Measurements from ENCODE around the gene NTMT2. TPM values are rescaled to one million over a fixed set of nuclear protein-coding genes. Genes with fewer than 3 reads are reported as not detected.

NTMT2 gene
- total and polyA plus RNA-seq, 12 donors = 0.29 to 3.2 (median 2.4) TPM

DNA sequence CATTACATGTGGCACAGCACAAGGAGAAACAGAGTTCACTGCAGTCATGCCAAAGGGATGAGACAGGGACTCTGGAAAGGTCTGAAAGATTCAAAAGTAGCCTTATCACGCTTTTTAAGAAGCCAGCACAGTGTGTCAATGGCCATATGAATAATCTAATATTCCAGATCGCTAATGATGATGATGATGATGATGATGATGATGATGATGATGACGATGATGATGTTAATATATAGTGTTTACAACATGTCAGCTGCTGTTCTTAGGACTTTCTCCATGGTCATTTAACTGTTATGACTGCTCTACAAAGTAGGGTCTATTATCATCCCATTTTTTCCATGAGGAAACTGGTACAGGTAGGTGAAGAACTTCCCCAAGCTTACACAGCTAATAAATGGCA, 64.4 kb downstream of the NTMT2 start:
- no peak for DNase-seq
- TF ChIP-seq, protein P1, sequence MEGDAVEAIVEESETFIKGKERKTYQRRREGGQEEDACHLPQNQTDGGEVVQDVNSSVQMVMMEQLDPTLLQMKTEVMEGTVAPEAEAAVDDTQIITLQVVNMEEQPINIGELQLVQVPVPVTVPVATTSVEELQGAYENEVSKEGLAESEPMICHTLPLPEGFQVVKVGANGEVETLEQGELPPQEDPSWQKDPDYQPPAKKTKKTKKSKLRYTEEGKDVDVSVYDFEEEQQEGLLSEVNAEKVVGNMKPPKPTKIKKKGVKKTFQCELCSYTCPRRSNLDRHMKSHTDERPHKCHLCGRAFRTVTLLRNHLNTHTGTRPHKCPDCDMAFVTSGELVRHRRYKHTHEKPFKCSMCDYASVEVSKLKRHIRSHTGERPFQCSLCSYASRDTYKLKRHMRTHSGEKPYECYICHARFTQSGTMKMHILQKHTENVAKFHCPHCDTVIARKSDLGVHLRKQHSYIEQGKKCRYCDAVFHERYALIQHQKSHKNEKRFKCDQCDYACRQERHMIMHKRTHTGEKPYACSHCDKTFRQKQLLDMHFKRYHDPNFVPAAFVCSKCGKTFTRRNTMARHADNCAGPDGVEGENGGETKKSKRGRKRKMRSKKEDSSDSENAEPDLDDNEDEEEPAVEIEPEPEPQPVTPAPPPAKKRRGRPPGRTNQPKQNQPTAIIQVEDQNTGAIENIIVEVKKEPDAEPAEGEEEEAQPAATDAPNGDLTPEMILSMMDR (IDR thresholded peaks at IDR 0.05) = no peak
- 86 to 89% methylated on average over 3 of the region's 3 CpGs for WGBS, 2 donors
- Histone ChIP-seq H3K4me1 (peaks cover 0 to 6% (median 0%) of the 10 kb centered on the region in 9 donors), H3K27me3 (no peaks in the 10 kb centered on the region), H3K27ac (no peak overlapping the region), H3K4me3 (no peak overlapping the region), H3K9me3 (no peaks in the 10 kb centered on the region), H3K36me3 (no peaks in the 10 kb centered on the region)
- intact Hi-C loops (cut with DNase I) = no loop called here
- ATAC-seq = no peak

DNA sequence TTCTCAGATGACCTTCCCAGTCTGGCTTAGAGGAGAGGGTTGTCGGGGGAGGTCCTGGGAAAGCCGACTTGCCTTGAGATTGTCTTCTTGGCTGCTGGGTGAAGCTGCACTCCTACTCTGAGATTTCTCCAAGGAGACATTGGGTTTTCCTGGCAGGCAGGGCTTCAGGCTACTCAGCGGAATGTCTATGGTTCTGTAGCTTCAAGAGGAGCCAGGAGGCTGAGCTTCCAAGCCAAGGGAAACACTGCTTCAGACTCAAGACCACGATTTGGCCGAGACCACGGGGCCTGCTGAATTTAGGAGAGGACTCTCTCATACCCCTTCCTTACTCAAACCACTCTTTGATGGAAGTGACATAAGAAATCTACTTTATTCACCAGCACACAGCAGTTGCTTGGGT, 67.8 kb downstream of the NTMT2 start:
- Histone ChIP-seq H3K36me3 (no peaks in the 10 kb centered on the region), H3K4me1 (peaks cover 0 to 23% (median 5%) of the 10 kb centered on the region in 9 donors), H3K27me3 (no peaks in the 10 kb centered on the region), H3K9me3 (no peaks in the 10 kb centered on the region), H3K27ac (peak overlapping the region in 9 of 10 donors; percentile 15 to 75 (median 39)), H3K4me3 (no peak overlapping the region)
- peak; percentile 62 to 84 (median 66) for ATAC-seq
- whole genome bisulfite sequencing, 2 donors = 72 to 80% methylated on average over 6 of the region's 6 CpGs
- DNase-seq = peak; percentile 23 to 52
- TF ChIP-seq, protein P1 (IDR thresholded peaks at IDR 0.05) = no peak
- intact Hi-C loops (cut with DNase I) = no loop called here

DNA sequence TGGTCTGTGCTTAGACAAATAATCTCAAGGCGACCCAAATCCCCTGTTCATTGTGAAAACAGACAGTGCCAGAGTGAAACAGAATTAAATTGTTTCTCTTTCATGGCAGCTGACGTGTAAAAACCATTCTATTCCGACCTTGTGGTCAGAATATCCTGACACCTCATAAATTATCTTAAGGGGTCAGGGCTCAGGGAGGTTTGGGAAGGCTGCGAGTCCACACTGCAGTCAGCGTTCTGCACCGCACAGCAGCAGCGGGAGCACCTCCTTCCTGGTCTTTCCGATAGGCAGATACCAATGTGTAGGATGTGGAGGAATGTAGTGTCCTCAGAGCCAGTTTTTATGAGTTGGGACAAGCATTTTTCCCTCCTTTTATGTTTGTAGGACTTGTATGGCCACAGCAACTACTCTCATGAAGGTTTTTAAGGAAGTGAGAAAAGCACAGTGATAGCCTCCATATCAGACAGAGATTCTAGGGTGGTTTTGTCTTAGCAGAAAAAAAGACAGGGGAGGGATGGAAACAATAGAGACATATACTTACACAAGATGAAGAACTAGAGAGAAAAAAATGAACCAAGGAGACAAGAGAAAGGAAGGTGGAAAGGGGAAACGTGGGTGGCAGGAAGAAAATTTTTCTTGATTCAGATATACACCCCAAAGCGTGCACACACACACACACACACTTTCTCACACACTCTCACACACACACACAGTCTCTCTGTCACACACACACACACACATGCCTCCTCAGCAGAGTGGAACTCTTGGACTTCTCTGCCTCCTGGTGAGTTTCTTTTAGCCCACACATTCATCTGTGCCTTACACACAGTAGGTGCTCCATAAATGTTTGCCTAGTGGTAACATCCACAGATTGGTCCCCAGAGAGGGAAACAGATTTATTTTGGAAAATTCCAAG, 68.6 kb downstream of the NTMT2 start:
- Histone ChIP-seq H3K27me3 (no peaks in the 10 kb centered on the region), H3K9me3 (no peaks in the 10 kb centered on the region), H3K4me3 (no peak overlapping the region), H3K27ac (peak overlapping the region in 8 of 10 donors; percentile 15 to 75 (median 46)), H3K4me1 (peaks cover 0 to 23% (median 5%) of the 10 kb centered on the region in 9 donors), H3K36me3 (no peaks in the 10 kb centered on the region)
- ATAC-seq (peak in 5 of 8 donors; percentile 14 to 56 (median 33)), DNase-seq (no peak)
- intact Hi-C loops (cut with DNase I) = no loop called here
- TF ChIP-seq, protein P1 (IDR thresholded peaks at IDR 0.05) = no peak
- 62 to 70% methylated on average over 10 of the region's 10 CpGs for WGBS, 2 donors

DNA sequence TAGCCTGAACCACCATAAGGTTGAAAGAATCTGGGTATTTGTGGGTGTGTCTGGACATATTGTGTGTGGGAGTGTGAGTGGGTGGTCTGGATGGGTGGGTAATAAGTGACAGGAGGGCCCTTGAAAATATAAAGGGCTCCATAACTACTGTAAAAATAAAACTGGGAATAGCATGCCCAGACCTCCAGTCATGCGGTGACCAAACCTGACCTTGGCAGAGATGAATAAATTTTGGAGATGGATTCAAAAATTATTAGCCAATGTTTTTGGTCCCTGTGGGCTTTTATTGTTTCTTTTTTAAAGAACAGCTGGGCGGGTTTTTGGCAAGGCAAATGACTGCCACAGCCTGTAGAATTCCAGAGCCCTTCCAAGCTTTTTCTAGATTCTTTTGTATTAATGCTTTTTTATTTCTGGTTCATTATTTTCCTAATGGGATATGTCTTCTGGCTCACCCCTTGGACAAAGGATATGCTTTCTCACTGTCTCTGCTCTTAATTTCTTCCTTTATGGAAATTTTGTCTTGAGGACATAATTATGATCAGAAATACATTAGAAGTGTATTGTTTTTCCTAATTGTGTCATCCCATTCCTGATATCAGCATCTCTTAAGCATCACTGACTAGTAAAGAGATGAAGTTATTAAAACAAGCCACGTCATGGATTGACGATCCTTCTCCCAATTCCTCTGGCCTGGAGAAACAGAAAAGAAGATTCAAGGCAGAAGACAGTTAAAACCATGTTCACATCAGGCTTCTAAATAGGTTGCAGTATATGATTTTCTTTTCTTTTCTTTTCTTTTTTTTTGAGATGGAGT, 69.5 kb downstream of the NTMT2 start:
- Histone ChIP-seq H3K4me1 (peaks cover 0 to 30% (median 6%) of the 10 kb centered on the region in 9 donors), H3K4me3 (no peak overlapping the region), H3K27ac (peak overlapping the region in 6 of 10 donors; percentile 23 to 75 (median 52)), H3K36me3 (no peaks in the 10 kb centered on the region), H3K27me3 (no peaks in the 10 kb centered on the region), H3K9me3 (no peaks in the 10 kb centered on the region)
- TF ChIP-seq, protein P1 (IDR thresholded peaks at IDR 0.05) = no peak
- intact Hi-C loops (cut with DNase I) = no loop called here
- 56 to 57% methylated on average over 4 of the region's 4 CpGs for WGBS, 2 donors
- DNase-seq = peak in 1 of 2 donors; percentile 24
- ATAC-seq = peak in 7 of 8 donors; percentile 4 to 63 (median 34)

Measured in heart right ventricle (tissue), 16 donors.